Measurements from ENCODE around the gene PTGFRN.

PTGFRN gene

DNA sequence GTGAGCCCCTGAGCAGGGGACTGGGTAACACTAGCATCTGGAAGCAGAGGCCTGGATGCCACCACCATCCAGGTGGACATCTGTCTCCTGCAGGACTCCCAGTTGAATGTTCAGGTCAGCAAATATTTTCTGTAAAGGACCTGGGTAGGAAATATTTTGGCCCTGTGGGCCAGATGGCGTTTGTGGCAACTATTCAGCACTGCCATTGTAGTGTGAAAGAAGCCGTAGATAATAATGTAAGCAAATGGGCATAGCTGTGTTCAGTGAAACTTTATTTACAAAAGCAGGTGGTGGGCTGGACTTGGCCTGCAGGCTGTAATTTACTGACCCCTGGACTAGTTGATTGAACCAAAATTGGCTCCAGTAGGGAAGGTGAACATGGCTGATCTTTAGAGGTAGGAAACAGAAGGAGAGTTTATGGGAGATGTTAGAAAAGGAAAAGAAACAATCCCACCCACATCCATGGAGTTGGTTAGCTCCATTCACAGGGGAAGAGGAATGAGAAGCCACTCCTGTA, 71.9 kb downstream of the PTGFRN start:
- no peak for DNase-seq

DNA sequence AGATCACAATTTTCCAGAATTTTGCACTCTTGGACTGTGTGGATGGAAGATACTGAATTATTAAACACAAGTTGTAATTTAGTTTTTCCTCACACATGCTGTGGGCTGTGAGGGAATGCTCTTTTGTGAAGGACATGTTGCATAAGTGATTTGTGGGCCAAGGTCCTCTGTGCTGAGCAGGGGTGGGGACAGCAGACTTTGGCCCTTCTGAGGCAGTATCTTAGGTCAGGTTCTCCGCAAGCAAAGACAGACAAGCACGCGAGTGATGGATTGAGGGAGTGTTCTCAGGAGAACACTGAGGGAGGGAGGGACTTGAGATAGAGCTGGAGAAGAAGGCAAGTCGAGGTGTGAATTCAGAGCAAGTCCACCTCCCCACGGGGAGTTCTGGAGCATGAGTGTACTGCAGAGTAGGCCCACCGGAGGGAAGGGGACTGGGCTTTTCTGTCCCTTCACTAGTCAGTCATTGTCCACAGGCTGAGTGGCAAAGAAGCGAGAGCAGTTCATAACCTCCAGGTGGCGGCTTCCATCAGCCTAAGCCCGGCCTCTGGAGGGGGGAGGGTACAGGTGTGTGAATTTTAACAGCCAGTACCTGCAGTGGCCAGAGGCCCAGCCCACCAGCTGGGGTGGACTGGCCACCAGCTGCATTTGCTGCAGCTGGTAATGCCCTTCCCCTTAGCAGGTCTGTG, 72.7 kb downstream of the PTGFRN start:
- no peak for DNase-seq

DNA sequence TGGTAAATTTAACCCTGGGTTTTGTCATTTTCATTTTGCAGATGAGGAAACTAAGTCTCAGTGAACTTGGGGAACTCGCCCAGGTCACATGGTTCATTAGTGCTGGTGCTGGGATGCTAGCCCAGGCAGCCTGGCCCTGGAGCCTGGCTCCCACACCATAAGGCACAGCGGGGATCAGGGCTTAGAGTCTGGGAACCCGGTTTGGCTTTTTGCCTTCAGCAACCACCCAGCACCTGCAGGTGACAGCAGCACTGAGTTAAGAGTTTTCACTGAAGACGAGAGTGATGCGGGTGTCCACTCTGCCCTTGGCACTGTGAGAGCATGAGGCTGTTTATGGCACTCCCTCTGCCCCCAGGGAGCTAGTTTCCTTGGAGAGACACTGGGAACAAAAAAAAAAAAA, 73.4 kb downstream of the PTGFRN start:
- DNase-seq: no peak

DNA sequence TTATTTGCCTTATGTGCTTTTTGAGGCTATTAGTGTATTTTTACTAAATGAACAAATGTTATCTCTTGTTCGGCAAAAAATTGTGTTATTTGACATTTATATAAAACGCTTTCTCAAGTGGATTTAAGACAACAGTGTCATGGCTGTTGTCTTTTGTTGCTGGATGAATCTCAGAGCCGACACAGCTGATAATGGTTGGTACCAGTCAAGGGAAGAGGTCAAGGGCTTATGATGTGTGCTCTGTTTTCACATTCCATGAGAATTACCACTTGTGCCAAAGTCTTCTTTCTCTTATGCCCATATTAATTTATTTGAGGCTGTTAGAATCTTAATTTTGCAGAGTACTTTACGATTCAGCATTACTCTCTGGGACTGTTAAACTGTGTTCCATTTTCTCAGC, 74.0 kb downstream of the PTGFRN start:
- DNase-seq: no peak

DNA sequence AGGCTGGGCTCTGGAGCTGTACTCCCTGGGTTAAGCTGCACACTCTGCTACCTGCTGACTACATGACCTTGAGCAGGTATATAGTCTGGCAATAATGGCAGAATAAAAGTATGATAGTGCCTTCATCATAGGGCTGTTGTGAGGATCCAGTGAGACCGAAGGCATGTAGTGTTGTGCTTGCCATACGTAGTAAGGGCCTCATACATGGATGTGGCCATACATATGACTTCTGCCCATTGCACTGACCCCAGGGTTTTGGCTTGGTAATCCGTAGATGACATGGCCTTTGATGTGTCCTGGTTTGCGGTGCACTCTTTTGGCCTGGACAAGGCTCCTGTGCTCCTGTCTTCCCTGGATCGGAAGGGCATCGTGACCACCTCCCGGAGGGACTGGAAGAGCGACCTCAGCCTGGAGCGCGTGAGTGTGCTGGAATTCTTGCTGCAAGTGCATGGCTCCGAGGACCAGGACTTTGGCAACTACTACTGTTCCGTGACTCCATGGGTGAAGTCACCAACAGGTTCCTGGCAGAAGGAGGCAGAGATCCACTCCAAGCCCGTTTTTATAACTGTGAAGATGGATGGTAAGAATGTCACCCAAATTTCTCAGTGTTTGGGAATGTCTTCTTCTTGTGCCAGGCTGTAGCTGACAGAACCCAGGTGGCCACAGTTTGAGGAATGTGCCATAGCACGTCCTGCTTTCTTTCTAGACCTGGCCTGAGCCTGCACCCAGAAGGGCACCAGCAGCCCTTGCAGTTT, 74.9 kb downstream of the PTGFRN start:
- DNase-seq: no peak

DNA sequence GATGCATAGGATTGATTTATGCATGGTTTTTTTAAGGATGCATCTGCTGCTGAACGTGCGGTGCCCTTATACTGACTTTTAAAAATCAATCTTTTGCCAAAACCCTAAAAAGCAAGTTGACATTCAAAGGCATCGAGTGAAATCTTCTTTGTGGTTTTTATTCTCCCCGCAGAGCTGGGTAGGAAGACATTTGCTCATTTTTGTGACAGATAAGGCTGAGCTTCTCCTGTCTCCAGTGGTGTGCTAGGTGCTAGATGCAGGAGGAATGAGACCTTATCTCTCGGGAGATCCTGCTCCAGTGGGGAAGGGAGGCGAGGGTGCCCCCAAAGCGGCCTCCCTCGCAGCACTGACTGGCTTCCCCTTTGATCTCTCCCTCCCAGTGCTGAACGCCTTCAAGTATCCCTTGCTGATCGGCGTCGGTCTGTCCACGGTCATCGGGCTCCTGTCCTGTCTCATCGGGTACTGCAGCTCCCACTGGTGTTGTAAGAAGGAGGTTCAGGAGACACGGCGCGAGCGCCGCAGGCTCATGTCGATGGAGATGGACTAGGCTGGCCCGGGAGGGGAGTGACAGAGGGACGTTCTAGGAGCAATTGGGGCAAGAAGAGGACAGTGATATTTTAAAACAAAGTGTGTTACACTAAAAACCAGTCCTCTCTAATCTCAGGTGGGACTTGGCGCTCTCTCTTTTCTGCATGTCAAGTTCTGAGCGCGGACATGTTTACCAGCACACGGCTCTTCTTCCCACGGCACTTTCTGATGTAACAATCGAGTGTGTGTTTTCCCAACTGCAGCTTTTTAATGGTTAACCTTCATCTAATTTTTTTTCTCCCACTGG, 76.9 kb downstream of the PTGFRN start:
- DNase-seq: no peak

DNA sequence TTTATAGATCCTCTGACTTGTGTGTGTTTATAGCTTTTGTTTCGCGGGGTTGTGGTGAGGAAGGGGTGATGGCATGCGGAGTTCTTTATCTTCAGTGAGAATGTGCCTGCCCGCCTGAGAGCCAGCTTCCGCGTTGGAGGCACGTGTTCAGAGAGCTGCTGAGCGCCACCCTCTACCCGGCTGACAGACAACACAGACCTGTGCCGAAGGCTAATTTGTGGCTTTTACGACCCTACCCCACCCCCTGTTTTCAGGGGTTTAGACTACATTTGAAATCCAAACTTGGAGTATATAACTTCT, 77.5 kb downstream of the PTGFRN start:
- no peak for DNase-seq

DNA sequence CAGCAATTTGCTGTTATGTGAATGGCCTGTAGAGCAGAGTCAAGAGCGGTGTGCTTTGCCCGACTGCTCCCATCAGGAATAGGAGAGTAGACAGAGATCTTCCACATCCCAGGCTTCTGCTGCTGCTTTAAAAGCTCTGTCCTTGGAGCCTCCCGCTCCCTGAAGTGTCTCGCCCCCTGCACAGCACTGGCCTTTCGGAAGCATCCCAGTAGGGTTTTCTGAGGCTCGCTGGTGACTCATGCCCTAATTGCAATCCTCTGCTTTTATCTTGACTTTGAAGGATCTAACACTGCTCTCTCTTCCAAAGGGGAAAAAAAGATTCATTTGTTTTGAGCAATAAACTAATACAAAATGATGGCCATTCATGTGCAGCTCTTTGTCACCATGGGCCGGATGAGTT, 78.5 kb downstream of the PTGFRN start:
- DNase-seq: no peak

DNA sequence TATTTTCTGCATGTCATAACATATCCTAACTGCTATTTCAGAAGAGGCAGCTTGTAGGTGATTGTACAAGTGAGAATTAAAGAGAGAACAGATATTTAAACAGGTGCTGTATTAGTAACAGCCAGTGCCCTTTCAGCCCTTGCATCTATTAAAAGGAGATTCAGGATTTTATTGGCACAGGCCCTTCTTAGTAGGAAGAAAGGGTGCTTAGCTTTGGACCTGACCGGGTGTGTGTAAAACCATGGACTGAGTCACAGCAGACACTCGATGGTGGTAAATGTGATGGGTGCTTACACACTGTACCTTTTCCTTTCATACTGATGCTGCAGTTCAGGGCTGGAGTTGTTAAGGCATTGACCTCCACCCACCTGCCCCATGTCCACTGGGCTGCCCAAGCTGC, 79.2 kb downstream of the PTGFRN start:
- no peak for DNase-seq

DNA sequence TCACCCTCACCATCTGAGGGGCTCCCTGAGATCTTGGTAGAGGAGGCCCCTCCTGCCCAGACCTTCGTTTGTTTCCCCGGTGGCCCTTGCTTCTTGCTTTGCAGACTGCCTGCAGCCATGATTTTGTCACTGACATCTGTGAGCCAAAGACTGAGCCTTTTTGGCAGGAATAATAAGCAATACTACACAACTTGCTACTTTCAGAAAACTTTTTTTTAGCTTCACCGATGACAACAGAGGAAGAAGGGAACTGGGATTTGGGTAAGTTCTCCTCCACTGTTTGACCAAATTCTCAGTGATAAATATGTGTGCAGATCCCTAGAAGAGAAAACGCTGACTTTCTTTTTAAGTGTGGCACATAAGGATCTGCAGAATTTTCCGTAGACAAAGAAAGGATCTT, 80.1 kb downstream of the PTGFRN start:
- no peak for DNase-seq

DNA sequence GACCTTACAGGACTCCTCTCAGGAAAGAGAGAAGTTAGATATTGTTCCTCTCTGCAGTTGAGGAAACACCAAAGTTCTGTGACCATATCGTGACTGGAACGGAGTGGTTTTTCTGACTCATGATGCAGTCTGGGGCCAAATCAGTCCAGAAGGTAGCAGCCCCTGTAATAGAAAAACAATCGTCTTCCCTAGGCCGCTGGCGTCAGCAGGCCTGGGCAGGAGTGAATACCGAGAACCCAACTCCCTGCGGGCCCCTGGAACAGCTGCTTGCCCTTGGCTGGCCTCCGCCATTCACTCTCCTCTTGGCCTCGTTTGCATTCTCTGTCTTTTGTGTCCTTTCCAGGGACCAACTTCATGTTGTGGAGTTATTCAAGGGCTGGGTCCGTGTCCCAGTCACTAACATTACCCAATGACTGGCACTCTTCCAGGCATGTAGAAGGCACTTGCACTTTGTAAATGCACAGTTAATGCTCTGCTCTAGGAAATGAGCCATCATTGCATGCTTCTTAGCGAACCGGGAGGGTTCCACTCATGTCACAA, 81.0 kb downstream of the PTGFRN start:
- no peak for DNase-seq

DNA sequence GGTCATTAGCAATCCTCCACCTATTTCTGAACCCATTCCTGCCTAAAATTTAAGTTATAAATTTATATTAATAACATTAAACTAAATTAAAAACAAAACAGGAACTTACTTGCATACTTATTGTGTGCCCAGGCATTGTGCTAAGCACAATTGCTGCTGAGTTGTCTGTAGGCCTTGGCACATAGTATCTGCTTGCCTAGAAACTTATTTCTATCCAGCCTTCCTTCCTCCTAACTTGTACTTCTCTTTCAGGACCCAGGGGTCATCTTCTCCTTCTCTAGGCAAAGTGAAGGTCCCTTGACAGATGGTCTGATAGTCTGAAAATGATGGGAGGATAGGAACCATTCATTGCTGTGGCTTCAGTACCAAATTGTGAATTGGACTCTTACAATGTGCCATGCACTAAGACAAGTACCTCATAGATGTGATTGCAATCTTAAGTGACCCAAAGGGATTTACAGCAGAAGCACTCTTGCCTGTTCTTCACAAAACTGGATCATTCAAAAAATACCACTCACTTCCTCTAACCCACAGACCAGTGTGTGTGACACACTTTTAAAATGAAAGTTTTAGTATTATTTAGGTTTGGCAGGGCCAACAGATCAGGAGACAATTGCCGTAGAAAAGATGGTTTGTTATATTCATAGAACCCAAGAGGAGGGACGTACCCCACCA, 81.6 kb downstream of the PTGFRN start:
- no peak for DNase-seq

DNA sequence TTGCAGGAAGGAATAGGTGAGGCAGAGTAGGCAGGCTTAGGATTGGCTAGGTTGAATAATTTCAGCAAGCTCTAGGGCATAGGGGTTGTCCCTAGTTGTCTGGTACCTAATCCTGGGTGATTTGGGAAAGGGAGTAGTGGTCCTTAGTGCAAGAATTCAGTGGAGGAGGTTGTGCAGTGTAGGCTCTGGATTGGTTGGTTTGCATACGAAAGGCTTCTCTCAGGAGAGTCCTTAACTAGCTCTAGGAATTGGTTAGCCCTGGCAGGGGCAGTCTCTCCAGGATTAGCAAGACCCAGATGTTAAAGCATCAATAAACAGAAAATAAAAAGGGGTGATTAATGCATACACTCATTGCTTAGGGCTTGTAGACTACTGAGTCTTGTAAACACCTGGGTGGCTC, 82.2 kb downstream of the PTGFRN start:
- no peak for DNase-seq

DNA sequence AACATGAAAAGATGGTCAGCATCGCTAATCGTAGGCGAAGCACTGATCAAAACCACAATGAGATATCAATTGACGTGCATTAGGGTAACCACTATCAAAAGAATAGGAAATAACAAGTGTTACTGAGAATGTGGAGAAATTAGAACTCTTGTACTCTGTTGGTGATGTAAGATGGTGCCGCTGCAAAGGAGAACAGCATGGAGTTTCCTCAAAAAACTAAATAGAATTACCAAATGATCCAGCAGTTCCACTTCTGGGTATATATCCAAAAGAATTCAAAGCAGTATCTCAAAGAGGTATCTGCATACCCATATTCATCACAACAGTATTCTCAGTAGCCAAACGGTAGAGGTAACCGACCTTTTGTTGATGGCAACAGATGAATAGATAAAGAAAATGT, 83.6 kb downstream of the PTGFRN start:
- DNase-seq: no peak

DNA sequence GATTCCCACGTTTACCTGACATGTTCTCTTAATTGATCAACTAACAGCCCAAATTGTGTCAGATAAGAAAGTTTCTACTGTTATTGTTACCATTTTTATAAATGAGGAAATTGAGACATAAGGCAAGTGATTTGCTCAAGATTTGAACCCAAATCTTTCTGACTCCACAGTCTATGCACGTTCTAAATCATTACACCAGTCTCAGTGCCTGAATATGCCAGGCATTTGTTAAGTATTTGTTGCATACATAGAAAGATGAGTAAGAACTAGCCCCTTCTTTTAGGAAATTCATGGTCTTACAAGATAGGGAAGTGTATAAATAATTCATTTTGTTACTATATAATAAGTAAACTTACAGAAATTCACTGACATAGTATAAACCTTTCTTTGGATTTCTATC, 84.7 kb downstream of the PTGFRN start:
- DNase-seq: no peak

DNA sequence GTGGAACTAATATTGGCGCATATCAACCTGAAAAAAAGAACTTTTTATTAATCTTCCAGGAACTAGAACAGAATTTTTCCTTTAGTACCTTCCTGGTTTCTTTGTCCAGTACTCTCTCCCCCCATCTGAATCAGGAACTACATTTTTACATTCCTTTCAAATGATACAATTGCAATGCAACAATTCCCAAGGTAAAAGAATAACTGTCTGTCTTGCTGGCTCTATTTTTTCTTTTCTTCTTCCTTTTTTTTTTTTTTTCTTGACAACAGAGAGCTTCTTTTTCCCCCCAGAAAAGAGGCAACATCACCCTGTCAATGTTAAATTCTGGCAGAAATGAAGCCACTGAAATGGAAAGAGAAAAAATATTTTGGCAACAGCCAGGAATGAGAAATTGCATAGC, 87.3 kb downstream of the PTGFRN start:
- DNase-seq: no peak

DNA sequence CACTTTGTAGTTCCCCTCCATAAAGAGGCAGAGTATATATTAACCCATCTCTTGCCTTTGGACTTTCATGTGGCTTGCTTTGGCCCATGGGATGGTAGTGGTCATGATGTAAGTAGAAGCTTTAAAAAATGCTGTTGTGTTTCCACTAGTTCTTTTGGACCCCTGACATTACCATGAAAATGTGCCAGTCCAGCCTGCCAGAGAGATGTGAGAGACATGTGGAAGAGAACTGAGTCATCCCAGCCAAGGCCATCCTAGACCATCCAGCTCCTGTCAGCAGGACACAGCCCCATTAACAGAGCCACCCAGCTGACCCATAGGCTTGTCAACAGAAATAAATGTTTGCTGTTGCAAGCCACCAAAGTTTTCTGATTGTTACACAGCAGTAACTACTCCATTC, 87.9 kb downstream of the PTGFRN start:
- no peak for DNase-seq

DNA sequence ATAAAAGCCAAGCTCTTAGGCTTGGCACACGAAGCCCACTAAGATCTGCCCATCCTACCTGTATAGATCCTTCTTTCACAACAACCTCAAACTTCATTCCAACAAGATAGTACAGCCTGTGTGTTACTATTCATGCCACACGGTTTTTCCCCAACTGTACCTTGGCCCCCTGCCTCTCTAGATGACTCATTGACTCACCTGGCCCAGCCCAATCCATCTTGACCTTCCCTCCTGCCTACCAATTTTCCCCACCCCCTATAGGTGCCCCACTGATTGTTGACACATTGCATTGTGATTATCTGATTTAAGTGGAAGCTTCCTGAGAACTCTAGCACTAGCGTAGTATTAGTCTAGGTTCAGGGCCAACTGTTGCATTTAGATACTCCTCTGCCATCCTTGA, 89.9 kb downstream of the PTGFRN start:
- DNase-seq: no peak

DNA sequence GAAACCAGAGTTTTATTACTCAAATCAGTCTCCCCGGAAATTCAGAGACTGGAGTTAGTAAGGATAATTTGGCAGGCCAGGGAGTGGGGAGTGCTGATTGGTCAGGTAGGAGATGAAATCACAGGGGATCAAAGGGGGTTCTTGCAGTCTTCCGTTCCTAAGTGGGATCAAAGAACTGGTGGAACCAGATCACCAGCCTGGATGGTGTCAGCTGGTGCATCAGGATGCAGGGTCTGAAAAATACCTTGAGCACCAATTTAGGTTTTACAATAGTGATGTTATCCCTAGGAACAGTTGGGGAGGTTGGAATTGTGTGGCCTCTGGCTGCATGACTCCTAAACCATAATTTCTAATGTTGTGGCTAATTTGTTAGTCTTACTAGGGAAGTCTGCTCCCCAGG, 90.4 kb downstream of the PTGFRN start:
- no peak for DNase-seq

DNA sequence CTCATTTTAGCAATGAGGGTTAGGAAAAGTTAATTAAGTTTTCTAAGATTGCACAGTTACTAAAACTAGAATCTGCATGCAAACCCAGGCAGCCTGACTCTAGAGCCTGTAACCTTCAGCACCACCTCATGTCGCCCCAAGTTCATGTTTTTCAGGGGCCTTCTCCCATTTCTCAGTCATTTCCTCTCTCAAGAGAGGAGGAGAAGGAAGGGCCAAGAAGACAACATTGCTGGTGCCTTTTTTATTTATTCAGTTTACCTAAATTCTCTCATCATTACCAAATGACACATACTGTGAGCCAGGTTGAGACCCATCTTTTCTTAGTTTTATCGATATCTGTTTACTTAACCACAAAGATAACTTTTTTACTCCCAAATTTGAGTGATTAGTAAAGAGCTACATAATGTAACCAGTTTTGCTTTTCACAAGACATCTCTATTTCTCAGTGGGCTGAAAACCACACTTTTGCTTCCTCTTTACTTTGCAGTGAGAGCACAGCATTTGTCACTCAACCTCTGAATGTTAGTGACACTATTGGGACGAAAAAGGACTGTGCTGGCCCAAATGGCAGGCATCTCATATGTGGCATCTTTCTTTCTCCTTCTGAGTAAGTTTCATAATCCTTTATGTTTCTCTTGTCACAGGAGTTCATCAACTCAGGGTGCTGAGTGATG, 91.7 kb downstream of the PTGFRN start, which contains the start of gene CD101:
CD101 (plus strand) TSS at position 507 of the 674 bp plus-strand sequence; CDS start at position 565, 58 bp downstream.
- DNase-seq: no peak

DNA sequence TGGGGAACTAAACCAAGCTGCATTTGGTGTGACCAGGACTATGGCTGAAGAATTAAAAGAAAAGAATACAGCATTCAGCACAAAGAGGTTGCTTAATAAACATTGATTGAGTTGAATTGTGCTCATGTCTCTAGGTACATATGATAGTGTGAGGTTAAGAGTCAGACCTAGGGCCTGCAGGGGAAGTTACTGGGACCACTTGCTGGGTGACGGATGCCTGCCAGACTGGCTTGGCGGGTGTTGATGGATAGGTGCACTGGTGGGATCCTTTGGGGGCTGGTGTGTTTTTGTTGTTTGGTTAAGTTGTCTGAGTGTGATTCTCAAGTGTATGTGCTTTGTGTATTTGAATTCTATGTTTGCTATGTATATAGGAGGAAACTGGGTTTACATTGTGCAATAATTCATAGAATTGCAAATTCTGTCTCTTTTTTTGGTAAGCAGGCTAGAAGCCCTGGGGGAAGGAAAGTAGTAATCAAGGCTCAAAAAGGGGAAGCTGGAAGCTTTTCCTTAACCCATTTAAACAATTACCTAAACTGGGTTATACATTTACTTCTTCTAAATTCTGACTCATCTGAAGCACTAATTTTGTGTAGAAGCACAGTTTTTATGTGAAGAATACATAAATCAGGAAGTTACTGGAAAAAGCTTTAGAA, 93.6 kb downstream of the PTGFRN start:
- DNase-seq: no peak

DNA sequence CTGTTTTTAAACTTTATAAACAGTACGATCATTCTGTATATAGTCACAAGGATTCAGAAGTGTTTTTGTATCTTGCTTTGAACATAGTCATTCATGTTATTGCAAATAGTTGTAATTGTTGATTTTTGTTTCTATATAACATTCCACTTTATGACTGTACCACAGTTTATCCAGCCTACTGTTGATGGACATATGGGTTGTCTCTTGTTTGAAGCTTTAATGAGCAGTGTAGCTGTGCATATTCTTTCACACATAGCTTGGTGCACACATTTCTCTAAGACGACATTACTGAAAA, 98.0 kb downstream of the PTGFRN start:
- DNase-seq: no peak
